Testis (tissue), 3 donors: ENCODE data around the gene CFAP221. TPM values are rescaled to one million over a fixed set of nuclear protein-coding genes. Genes with fewer than 3 reads are reported as not detected.

Source experiments
- DNase-seq: peaks from one replicate; pipeline ENCODE4 v3.0.0-alpha.2; 2019
- H3K27ac ChIP-seq, 2 donors: fragments of 200-600 bp; sonication (generic); one replicate each; pipeline ENCODE4 v1.5.1; 2019
- H3K27me3 ChIP-seq: fragments of 200-600 bp; sonication (generic); one replicate; pipeline ENCODE4 v1.5.1; 2019
- H3K36me3 ChIP-seq: fragments of 200-600 bp; sonication (generic); one replicate; pipeline ENCODE4 v1.5.1; 2017; ENCODE audit warnings: low read depth; ENCODE audit errors: missing control alignments
- H3K4me1 ChIP-seq: fragments of 200-600 bp; sonication (generic); one replicate; pipeline ENCODE4 v1.5.1; 2019
- H3K4me3 ChIP-seq, 2 donors: fragments of 200-600 bp; sonication (generic); one replicate each; pipeline ENCODE4 v1.5.1; 2017 to 2019
- H3K9me3 ChIP-seq: fragments of 200-600 bp; sonication (generic); one replicate; pipeline ENCODE4 v1.5.1; 2017
- POLR2A ChIP-seq: fragments of 450-650 bp; IDR thresholded peaks from one replicate; pipeline ENCODE4 v1.6.1; 2017; ENCODE audit warnings: antibody characterized with exemption, mild to moderate bottlenecking, moderate library complexity
- WGBS, 2 donors: methylation state at CpG; one replicate each; pipeline ENCODE4 v1.1.5; 2018; 5-methylcytosine and 5-hydroxymethylcytosine counted together
- intact Hi-C: fragments of 100-400 bp; cut with DNase I; formaldehyde crosslinking; loops from one replicate; pipeline ENCODE4 v1.15.1; 2023; ENCODE audit warnings: low total_unique reads
- polyA plus RNA-seq: library from polyadenylated mRNA; stranded (reverse); fragments of 350-450 nt; fragmentation: Illumina TruSeq; extraction: RNeasy Lipid Tissue Mini Kit (QIAGEN cat#74804); gene quantifications from one replicate; pipeline ENCODE4 v1.2.3, GENCODE V29; 2014; ENCODE audit warnings: low read depth, low replicate concordance; ENCODE audit not compliant: insufficient read depth
- total RNA-seq, 2 donors: library from RNA; depleted of rRNA; stranded (reverse); fragments of >200 nt; gene quantifications; one replicate each; pipeline ENCODE4 v1.2.3, GENCODE V29; 2016
- TF ChIP-seq, protein P1 (sequence below), 3 experiments: fragments of 450-650 bp in 2 of 3; fragments of 200-600 bp in 1 of 3; sonication (generic) in 1 of 3; IDR thresholded peaks; one replicate each; pipeline ENCODE4 v1.5.1; 2016 to 2019; ENCODE audit warnings: antibody characterized with exemption in 3 of 3, mild to moderate bottlenecking in 2 of 3, moderate library complexity in 1 of 3

CFAP221 gene
- total and polyA plus RNA-seq, 3 donors from 2014 or later, result 28.2 to 91.2 (median 62.4) TPM

DNA sequence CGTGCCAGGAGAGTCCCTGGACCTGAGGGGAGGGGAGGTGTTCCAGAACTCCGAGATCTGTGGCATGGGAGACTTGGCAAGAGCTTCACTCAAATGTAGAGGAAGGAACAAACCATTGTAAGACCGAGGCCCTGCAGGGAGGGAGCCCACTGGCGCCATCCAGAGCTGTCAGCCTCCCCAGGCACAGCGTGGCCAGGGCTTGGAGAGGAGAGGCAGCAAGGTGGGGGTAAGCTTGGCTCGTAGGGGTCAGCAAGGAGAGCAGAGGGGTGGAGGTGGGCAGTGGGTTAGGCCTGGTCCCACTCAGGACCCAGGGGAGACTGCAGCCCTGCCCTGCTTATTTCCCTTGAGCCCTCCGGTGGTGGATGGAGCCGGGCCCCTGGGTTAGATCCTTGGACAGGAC, 138.3 kb downstream of the CFAP221 start:
- no peaks in the 10 kb centered on the region for H3K27me3 ChIP-seq
- H3K4me3 ChIP-seq, result no peak overlapping the region
- intact Hi-C loops, result no loop called here
- H3K27ac ChIP-seq, result peak overlapping the region; percentile 72 to 74
- DNase-seq, result no peak
- 65 to 75% methylated on average over 6 to 8 of the region's 8 CpGs for WGBS, 2 donors
- peaks cover 34% of the 10 kb centered on the region for H3K4me1 ChIP-seq
- H3K9me3 ChIP-seq, result no peaks in the 10 kb centered on the region
- no peaks in the 10 kb centered on the region for H3K36me3 ChIP-seq
- TF ChIP-seq, protein P1, sequence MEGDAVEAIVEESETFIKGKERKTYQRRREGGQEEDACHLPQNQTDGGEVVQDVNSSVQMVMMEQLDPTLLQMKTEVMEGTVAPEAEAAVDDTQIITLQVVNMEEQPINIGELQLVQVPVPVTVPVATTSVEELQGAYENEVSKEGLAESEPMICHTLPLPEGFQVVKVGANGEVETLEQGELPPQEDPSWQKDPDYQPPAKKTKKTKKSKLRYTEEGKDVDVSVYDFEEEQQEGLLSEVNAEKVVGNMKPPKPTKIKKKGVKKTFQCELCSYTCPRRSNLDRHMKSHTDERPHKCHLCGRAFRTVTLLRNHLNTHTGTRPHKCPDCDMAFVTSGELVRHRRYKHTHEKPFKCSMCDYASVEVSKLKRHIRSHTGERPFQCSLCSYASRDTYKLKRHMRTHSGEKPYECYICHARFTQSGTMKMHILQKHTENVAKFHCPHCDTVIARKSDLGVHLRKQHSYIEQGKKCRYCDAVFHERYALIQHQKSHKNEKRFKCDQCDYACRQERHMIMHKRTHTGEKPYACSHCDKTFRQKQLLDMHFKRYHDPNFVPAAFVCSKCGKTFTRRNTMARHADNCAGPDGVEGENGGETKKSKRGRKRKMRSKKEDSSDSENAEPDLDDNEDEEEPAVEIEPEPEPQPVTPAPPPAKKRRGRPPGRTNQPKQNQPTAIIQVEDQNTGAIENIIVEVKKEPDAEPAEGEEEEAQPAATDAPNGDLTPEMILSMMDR (IDR thresholded peaks at IDR 0.05), result no peak

DNA sequence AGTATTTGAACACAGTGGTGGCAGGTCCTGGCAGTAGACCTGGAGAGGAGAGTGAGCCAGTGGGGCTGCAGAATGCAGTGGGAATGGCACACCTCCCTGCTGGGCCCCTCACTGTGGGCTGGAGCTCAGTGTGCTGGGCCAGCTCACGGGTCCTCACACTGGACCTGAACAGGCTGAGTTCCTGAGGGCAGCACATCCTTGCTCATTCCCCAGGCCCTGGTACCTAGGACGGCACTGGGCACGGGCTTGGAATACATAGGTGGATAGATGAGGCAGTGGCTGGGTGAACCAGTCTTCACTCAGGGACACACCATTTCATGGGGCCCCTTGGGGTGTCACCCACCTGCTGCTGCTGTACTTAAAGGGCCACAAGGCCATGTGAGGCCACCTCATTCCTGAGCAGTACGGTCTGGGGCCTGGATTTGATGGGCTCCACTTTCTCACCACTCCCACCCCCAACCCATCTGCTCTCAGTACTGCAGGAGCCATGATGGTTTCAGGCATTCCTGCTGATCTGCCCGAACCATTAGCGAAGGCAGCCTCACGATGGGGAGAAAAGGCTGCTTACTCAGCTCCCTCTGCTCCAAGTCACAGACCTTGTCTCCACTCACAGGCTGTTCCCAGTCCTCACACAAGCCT, 138.9 kb downstream of the CFAP221 start:
- Histone ChIP-seq H3K9me3 (no peaks in the 10 kb centered on the region), H3K36me3 (no peaks in the 10 kb centered on the region), H3K27me3 (no peaks in the 10 kb centered on the region), H3K4me1 (peaks cover 34% of the 10 kb centered on the region), H3K4me3 (no peak overlapping the region), H3K27ac (peak overlapping the region; percentile 72 to 74)
- intact Hi-C loops, result no loop called here
- DNase-seq, result peak; percentile 13
- 65 to 85% methylated on average over 4 to 7 of the region's 7 CpGs for WGBS, 2 donors
- TF ChIP-seq, protein P1 (IDR thresholded peaks at IDR 0.05), result no peak
- TF ChIP-seq POLR2A, result no peak

DNA sequence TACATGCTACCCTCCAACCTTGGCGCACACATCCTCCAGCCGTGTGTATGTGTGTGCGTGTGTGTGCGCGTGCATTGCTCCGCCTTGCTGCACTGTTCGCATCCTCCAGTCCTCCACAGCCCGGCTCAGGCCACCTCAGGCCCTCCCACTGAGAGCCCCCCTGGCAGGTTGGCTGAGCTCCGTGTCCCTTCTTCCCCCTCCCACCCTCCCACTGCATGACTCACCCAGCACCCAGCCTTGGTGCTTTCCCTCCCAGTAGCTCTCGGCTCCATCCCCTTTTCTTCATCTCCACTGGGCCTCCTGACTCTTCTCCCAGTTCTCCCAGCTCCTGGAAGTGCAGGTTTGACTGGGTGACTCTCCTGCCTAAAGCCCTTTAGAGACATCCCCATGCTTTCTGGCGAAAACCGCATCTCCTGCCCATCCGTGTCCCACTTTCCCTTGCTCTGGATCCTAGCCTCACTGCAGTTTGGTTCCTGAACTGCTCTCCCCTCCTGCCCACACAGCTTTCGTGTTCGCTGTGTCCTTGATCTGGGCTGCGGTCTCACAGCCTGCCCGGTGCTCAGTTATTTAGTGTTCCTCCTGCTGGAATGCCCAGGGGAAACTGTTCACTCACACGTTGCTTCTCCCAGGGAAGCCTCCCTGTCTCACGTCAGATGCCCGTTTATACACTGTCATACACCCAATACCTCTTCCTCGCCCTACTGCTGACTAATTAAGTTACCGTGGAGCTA, 139.6 kb downstream of the CFAP221 start:
- H3K27ac ChIP-seq, result peak overlapping the region; percentile 72 to 74
- 45 to 50% methylated on average over 22 of the region's 22 CpGs for WGBS, 2 donors

DNA sequence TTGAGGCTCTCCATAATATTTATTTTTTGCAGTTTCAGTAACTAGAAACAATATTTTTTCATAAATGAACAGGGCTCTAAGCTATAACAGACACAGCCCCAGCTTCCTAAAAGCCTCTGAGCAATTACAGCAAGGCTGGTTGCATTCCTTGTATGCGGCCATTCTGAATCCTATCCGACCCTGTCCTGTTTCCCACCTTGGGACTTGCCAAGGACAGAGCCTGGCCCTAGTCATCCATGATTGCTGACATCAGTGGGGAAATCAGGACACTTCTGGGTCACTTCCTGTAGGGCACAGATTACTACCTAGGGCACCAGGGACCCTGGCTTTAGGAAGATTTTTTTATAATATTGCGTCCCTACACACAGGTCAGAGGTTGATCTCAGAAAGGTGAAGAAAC, 140.3 kb downstream of the CFAP221 start:
- no peaks in the 10 kb centered on the region for H3K36me3 ChIP-seq
- intact Hi-C loops, result no loop called here
- no peaks in the 10 kb centered on the region for H3K27me3 ChIP-seq
- TF ChIP-seq POLR2A, result no peak
- TF ChIP-seq, protein P1 (IDR thresholded peaks at IDR 0.05), result no peak
- no peak overlapping the region for H3K4me3 ChIP-seq
- H3K9me3 ChIP-seq, result no peaks in the 10 kb centered on the region
- 58 to 62% methylated on average over 3 of the region's 3 CpGs for WGBS, 2 donors
- peaks cover 34% of the 10 kb centered on the region for H3K4me1 ChIP-seq
- DNase-seq, result no peak
- H3K27ac ChIP-seq, result peak overlapping the region; percentile 72 to 74

More for the DNA sequence above, 139.6 kb downstream of the CFAP221 start:
- H3K4me3 ChIP-seq, result no peak overlapping the region
- H3K4me1 ChIP-seq, result peaks cover 34% of the 10 kb centered on the region
- DNase-seq, result peak; percentile 65
- no peaks in the 10 kb centered on the region for H3K9me3 ChIP-seq
- H3K27me3 ChIP-seq, result no peaks in the 10 kb centered on the region
- no peaks in the 10 kb centered on the region for H3K36me3 ChIP-seq
- TF ChIP-seq, protein P1 (IDR thresholded peaks at IDR 0.05), result no peak
- no peak for TF ChIP-seq POLR2A
- intact Hi-C loops, result no loop called here
